C4-2B (cell line): Measurements from ENCODE around the gene BSND.
A peak's percentile ranks its signal among the peaks of the same experiment; 100 is the strongest.

ENCODE experiments used
- H3K27ac ChIP-seq: fragments of 450-650 bp; 2 replicates; pipeline ENCODE4 v1.5.1; 2017
- CTCF ChIP-seq: fragments of 450-650 bp; conservative IDR thresholded peaks from 2 replicates; pipeline ENCODE4 v1.5.1; 2017; ENCODE audit warnings: mild to moderate bottlenecking
- ZFX ChIP-seq: fragments of 450-650 bp; IDR thresholded peaks from 2 replicates; pipeline ENCODE4 v1.6.1; 2017

BSND gene

GRCh38 chr1:54987919-54988705 is 10.6 kb upstream of the BSND start:
- TF ChIP-seq ZFX, result no peak
- TF ChIP-seq CTCF, result no peak
- no peak overlapping the region for H3K27ac ChIP-seq

- peak overlapping the region; percentile 1; the same call in 1 of the 2 replicates for H3K27ac ChIP-seq
- TF ChIP-seq CTCF (no peak), ZFX (no peak)
Observed at GRCh38 chr1:54988975-54989374, 9.8 kb upstream of the BSND start.

- no peak for TF ChIP-seq ZFX
- no peak for TF ChIP-seq CTCF
- H3K27ac ChIP-seq, result peak overlapping the region; percentile 1; the same call in 1 of the 2 replicates
Observed at GRCh38 chr1:54989473-54989872, 9.3 kb upstream of the BSND start.

- TF ChIP-seq CTCF (no peak), ZFX (no peak)
- peak overlapping the region; percentile 10; the same call in 1 of the 2 replicates for H3K27ac ChIP-seq
Observed at GRCh38 chr1:54989968-54990810, 8.5 kb upstream of the BSND start.

GRCh38 chr1:54990916-54991315 is 7.8 kb upstream of the BSND start:
- TF ChIP-seq CTCF, result no peak
- no peak overlapping the region for H3K27ac ChIP-seq

- TF ChIP-seq ZFX (no peak), CTCF (no peak)
- H3K27ac ChIP-seq, result no peak overlapping the region
Observed at GRCh38 chr1:54991939-54992338, 6.8 kb upstream of the BSND start.

- TF ChIP-seq ZFX, result no peak
- no peak overlapping the region for H3K27ac ChIP-seq
Observed at GRCh38 chr1:54993140-54993539, 5.6 kb upstream of the BSND start.
